A549 (cell line): ENCODE results near the gene OXNAD1. TPM values are rescaled to one million over a fixed set of nuclear protein-coding genes. Genes with fewer than 3 reads are reported as not detected.

Source experiments
- ATAC-seq, 2 experiments: fragments of 200-7000 bp in 1 of 2; fragments of >200 bp in 1 of 2; cut with Nextera tagmentation in 1 of 2; cut with Tn5 transposase in 1 of 2; 3 replicates each; pipeline versions ENCODE4 v1.8.0 to v1.9.1; 2018 to 2020; ENCODE audit warnings: mild to moderate bottlenecking in 1 of 2, moderate library complexity in 1 of 2
- CTCF ChIA-PET: fragments of 300-600 bp; sonication (Branson Sonifier 250); formaldehyde crosslinking; extraction: SDS; loops from one replicate; lab custom pipeline; 2021; ENCODE audit warnings: antibody characterized with exemption, inconsistent platforms; lab: Yijun Ruan, JAX
- POLR2A ChIA-PET: fragments of 350-600 bp; formaldehyde crosslinking; extraction: SDS; loops from one replicate; lab custom pipeline; 2021; ENCODE audit warnings: antibody characterized with exemption, inconsistent platforms; lab: Yijun Ruan, JAX
- DNase-seq, 2 experiments: peaks; one replicate each; pipeline versions ENCODE4 v3.0.0 to v3.0.0-alpha.2; 2011 to 2016; ENCODE audit warnings: low read depth in 1 of 2, low spot score in 1 of 2
- FAIRE-seq: peaks from 2 replicates; lab custom pipeline; 2011; peaks lifted over from hg19 to GRCh38; lab: Jason Lieb, UNC
- H3K27ac ChIP-seq, 2 experiments: fragments of >200 bp; sonication (Bioruptor Twin); formaldehyde crosslinking; 3 replicates each; pipeline ENCODE4 v1.5.1; 2016 to 2017
- H3K4me1 ChIP-seq: fragments of >200 bp; sonication (Bioruptor Twin); formaldehyde crosslinking; 3 replicates; pipeline ENCODE4 v1.6.1; 2016
- H3K4me2 ChIP-seq: fragments of >200 bp; sonication (Bioruptor Twin); formaldehyde crosslinking; 3 replicates; pipeline ENCODE4 v1.6.1; 2016
- H3K4me3 ChIP-seq: fragments of >200 bp; sonication (Bioruptor Twin); formaldehyde crosslinking; 3 replicates; pipeline ENCODE4 v1.5.1; 2016
- H3K9me3 ChIP-seq: fragments of >200 bp; sonication (Bioruptor Twin); formaldehyde crosslinking; 3 replicates; pipeline ENCODE4 v1.6.1; 2016
- CEBPB ChIP-seq, 2 experiments: fragments of >200 bp in 1 of 2; sonication (Bioruptor Twin) in 1 of 2; formaldehyde crosslinking in 1 of 2; IDR thresholded peaks; 2 replicates each; pipeline ENCODE4 v1.6.1; 2012 to 2016
- CHD4 ChIP-seq: fragments of 200-600 bp; sonication (generic); IDR thresholded peaks from 2 replicates; pipeline ENCODE4 v1.6.1; 2016; ENCODE audit warnings: antibody characterized with exemption, mild to moderate bottlenecking, borderline replicate concordance
- EHMT2 ChIP-seq: fragments of 200-600 bp; sonication (generic); IDR thresholded peaks from 2 replicates; pipeline ENCODE4 v1.6.1; 2016; ENCODE audit warnings: antibody characterized with exemption, low read depth, mild to moderate bottlenecking, moderate library complexity
- ESRRA ChIP-seq: fragments of 150-350 bp; IDR thresholded peaks from 2 replicates; pipeline ENCODE4 v1.6.1; 2014; ENCODE audit warnings: mild to moderate bottlenecking, low read length, borderline replicate concordance
- FOSB ChIP-seq: fragments of 250-450 bp; sonication (Bioruptor Pico); IDR thresholded peaks from 2 replicates; pipeline ENCODE4 v1.5.0; 2020; ENCODE audit warnings: mild to moderate bottlenecking, moderate library complexity
- FOSL2 ChIP-seq, 2 experiments: fragments of 450-650 bp in 1 of 2; fragments of >200 bp in 1 of 2; sonication (Bioruptor Twin) in 1 of 2; formaldehyde crosslinking; IDR thresholded peaks; 2 replicates each; pipeline versions ENCODE4 v1.5.0 to v1.6.1; 2016 to 2020; ENCODE audit warnings: mild to moderate bottlenecking in 1 of 2, moderate library complexity in 1 of 2
- GATA3 ChIP-seq: IDR thresholded peaks from 2 replicates; pipeline ENCODE4 v1.6.1; 2012; ENCODE audit warnings: borderline replicate concordance
- HOXB13 ChIP-seq: fragments of 250-450 bp; sonication (Bioruptor Pico); IDR thresholded peaks from 2 replicates; pipeline ENCODE4 v1.5.0; 2020; ENCODE audit warnings: low read depth, mild to moderate bottlenecking, moderate library complexity
- JUNB ChIP-seq: fragments of >200 bp; sonication (Bioruptor Twin); formaldehyde crosslinking; IDR thresholded peaks from 2 replicates; pipeline ENCODE4 v1.6.1; 2016
- MAFK ChIP-seq: fragments of 450-650 bp; IDR thresholded peaks from 2 replicates; pipeline ENCODE4 v1.6.1; 2014; ENCODE audit not compliant: partially characterized antibody
- MYC ChIP-seq: IDR thresholded peaks from 2 replicates; pipeline ENCODE4 v1.6.1; 2012; ENCODE audit warnings: mild to moderate bottlenecking, inconsistent platforms, low read length, improper control_type of control experiment, borderline replicate concordance
- PHF8 ChIP-seq: fragments of 200-600 bp; sonication (generic); IDR thresholded peaks from 2 replicates; pipeline ENCODE4 v1.6.1; 2016; ENCODE audit warnings: low read depth, mild to moderate bottlenecking, antibody characterized with exemption, moderate library complexity, borderline replicate concordance
- POLR2A ChIP-seq: IDR thresholded peaks from 2 replicates; pipeline ENCODE4 v1.6.1; 2012; ENCODE audit warnings: mild to moderate bottlenecking, low read length
- POLR2AphosphoS2 ChIP-seq: conservative IDR thresholded peaks from 2 replicates; pipeline ENCODE4 v1.6.1; 2012; ENCODE audit warnings: low read length, improper control_type of control experiment, inconsistent platforms
- RAD21 ChIP-seq, 2 experiments: fragments of >200 bp in 1 of 2; sonication (Bioruptor Twin) in 1 of 2; formaldehyde crosslinking in 1 of 2; IDR thresholded peaks in 1 of 2; conservative IDR thresholded peaks in 1 of 2; 2 replicates in 1 of 2; 3 replicates in 1 of 2; pipeline ENCODE4 v1.6.1; 2012 to 2018; ENCODE audit warnings: inconsistent platforms in 1 of 2
- RCOR1 ChIP-seq: fragments of 150-350 bp; IDR thresholded peaks from 2 replicates; pipeline ENCODE4 v1.6.1; 2014; ENCODE audit warnings: antibody characterized with exemption, low read length, low read depth
- RFX5 ChIP-seq: fragments of 450-650 bp; IDR thresholded peaks from 2 replicates; pipeline ENCODE4 v1.7.1; 2014; ENCODE audit warnings: antibody characterized with exemption, mild to moderate bottlenecking, moderate library complexity
- SREBF2 ChIP-seq: fragments of 450-650 bp; IDR thresholded peaks from 2 replicates; pipeline ENCODE4 v1.6.1; 2014; ENCODE audit warnings: mild to moderate bottlenecking, moderate library complexity
- TFCP2L1 ChIP-seq: fragments of 250-450 bp; sonication (Bioruptor Pico); IDR thresholded peaks from 2 replicates; pipeline ENCODE4 v1.5.0; 2021; ENCODE audit warnings: mild to moderate bottlenecking
- ZC3H11A ChIP-seq: fragments of 450-650 bp; IDR thresholded peaks from 2 replicates; pipeline ENCODE4 v1.6.1; 2014; ENCODE audit warnings: antibody characterized with exemption, mild to moderate bottlenecking
- ZFP36 ChIP-seq: fragments of 450-650 bp; IDR thresholded peaks from 2 replicates; pipeline ENCODE4 v1.6.1; 2014; ENCODE audit warnings: borderline replicate concordance; ENCODE audit not compliant: partially characterized antibody
- WGBS: methylation state at CpG from one replicate; pipeline ENCODE4 v1.1.6; 2017; ENCODE audit errors: missing lambda C conversion rate; 5-methylcytosine and 5-hydroxymethylcytosine counted together
- polyA plus RNA-seq, 4 experiments: library from polyadenylated mRNA; depleted of rRNA in 3 of 4; stranded (reverse); fragments of >200 nt; fragmentation: RNase III in 1 of 4; extraction: RNeasy Plus Mini Kit Qiagen cat#74134 plus additional on column Dnase treatment in 1 of 4; gene quantifications; 2 replicates in 3 of 4; 3 replicates in 1 of 4; pipeline ENCODE4 v1.2.3, GENCODE V29; 2011 to 2017
- TF ChIP-seq, protein P1 (sequence below): fragments of 250-450 bp; sonication (Bioruptor Pico); IDR thresholded peaks from 2 replicates; pipeline ENCODE4 v1.5.0; 2020; ENCODE audit warnings: low read depth, mild to moderate bottlenecking, moderate library complexity
- TF ChIP-seq, protein P2 (sequence below): fragments of 150-350 bp; IDR thresholded peaks from 2 replicates; pipeline ENCODE4 v1.6.1; 2014; ENCODE audit warnings: low read depth, mild to moderate bottlenecking, low read length
- TF ChIP-seq, protein P3 (sequence below): fragments of >200 bp; sonication (Bioruptor Twin); formaldehyde crosslinking; IDR thresholded peaks from 3 replicates; pipeline ENCODE4 v1.6.1; 2016
- TF ChIP-seq, protein P4 (sequence below): IDR thresholded peaks from 2 replicates; pipeline ENCODE4 v1.6.1; 2012; ENCODE audit warnings: low read depth, borderline replicate concordance
- TF ChIP-seq, protein P5 (sequence below): fragments of 250-450 bp; sonication (Bioruptor Pico); IDR thresholded peaks from 2 replicates; pipeline ENCODE4 v1.5.0; 2021; ENCODE audit warnings: mild to moderate bottlenecking, moderate library complexity, borderline replicate concordance

The OXNAD1 gene
- polyA plus RNA-seq, 2 of the 4 experiments (the other 2 are of a cell fraction) = 8.8 to 25.9 TPM

DNA sequence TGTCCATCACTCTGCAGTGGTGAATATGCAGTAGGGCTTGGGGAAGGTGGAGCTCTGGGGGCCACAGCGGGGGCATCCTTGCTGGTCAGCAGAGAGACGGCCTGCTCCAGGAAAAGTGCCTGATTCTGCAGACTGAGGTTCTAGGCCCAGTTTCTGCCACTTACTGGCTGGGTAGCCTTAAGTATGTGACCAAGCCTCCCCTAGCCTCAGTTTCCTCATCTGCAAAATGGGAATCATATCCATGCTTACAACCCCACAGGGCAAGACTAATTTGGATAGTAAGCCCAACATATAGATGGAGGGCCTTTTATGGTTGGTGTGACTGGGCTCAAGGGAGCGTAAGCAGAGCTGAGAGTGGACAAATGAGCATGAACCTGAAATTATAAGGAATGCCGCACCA, 60.8 kb downstream of the OXNAD1 start (continued):
- no peak for TF ChIP-seq TFCP2L1 (CRISPR knock-in tag)
- TF ChIP-seq, protein P1, sequence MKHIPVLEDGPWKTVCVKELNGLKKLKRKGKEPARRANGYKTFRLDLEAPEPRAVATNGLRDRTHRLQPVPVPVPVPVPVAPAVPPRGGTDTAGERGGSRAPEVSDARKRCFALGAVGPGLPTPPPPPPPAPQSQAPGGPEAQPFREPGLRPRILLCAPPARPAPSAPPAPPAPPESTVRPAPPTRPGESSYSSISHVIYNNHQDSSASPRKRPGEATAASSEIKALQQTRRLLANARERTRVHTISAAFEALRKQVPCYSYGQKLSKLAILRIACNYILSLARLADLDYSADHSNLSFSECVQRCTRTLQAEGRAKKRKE (CRISPR knock-in tag) = no peak
- no peak for TF ChIP-seq PHF8
- TF ChIP-seq FOSL2 (IDR thresholded peaks at IDR 0.05) = no peak
- TF ChIP-seq FOSL2 (CRISPR knock-in tag; IDR thresholded peaks at IDR 0.05) = no peak
- TF ChIP-seq ESRRA = no peak
- no peak for TF ChIP-seq MAFK
- TF ChIP-seq, protein P2, sequence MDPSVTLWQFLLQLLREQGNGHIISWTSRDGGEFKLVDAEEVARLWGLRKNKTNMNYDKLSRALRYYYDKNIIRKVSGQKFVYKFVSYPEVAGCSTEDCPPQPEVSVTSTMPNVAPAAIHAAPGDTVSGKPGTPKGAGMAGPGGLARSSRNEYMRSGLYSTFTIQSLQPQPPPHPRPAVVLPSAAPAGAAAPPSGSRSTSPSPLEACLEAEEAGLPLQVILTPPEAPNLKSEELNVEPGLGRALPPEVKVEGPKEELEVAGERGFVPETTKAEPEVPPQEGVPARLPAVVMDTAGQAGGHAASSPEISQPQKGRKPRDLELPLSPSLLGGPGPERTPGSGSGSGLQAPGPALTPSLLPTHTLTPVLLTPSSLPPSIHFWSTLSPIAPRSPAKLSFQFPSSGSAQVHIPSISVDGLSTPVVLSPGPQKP = no peak
- no peak for TF ChIP-seq RCOR1
- no peak for TF ChIP-seq MYC

DNA sequence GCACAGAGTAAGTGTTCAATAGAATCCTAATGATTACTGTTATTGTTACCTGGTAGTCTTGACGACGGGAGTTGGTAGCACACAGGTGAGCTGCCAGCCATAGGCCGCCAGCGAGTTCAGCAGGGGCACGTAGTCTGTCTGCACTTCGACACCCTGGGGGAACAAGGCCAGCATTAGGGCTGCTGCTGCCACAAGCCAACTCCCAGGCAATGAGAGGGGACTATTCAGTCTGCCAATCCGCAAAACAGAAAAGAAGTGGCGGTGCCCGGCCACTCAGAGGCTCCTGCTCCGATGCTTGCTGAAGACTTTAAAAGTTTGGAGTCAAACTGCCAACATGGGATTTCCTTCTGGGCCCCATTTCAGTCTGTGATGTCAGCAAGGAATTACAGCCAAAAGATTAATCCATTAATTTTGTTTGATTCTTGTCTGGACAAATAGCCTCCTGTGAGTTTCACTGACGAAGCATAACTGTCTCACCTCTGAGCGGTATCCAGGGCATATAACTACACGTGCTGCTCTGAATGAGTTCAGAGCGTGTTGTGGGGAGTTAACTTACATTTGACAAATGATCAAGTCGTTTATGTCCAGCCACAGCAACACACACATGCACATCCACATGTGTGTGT, 61.8 kb downstream of the OXNAD1 start:
- DNase-seq (no peak), ATAC-seq (no peak), FAIRE-seq (no peak)
- Histone ChIP-seq H3K27ac (no peak overlapping the region), H3K4me2 (no peak overlapping the region), H3K4me3 (no peak overlapping the region), H3K4me1 (no peaks in the 10 kb centered on the region), H3K9me3 (peaks cover 11% of the 10 kb centered on the region)
- WGBS = 93% methylated on average over 15 of the region's 15 CpGs
- ChIA-PET POLR2A (no interaction called here), CTCF (interaction anchor here (0.9 kb wide), 1 partner anchor 59 kb away, joined by 3 read pairs; no protein-coding TSS in a partner anchor)
- TF ChIP-seq JUNB (no peak), GATA3 (no peak), ZFP36 (no peak), FOSB (CRISPR knock-in tag) (no peak), EHMT2 (no peak), POLR2A (no peak), RFX5 (no peak), ESRRA (no peak)
- TF ChIP-seq, protein P2 = no peak

DNA sequence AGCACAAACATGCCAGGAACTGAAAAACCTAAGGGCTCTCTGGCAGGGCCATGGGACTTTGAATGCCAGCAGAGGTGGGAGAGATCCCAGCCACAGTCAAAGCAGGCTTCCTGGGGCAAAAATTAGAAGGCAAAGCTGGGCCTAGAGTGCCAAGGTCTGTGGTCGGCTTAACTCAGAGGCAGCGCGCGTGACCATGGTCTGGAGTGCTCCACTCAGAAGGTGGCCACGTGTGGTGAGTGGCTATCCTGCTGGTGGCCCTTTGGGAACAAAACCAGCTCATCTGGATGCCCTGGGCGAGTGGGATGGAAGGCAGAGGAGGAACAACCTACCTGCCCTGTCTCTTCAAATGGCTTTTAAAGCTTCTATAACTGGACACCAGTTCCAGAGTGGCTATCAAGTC, 63.1 kb downstream of the OXNAD1 start:
- FAIRE-seq (no peak), DNase-seq (no peak), ATAC-seq (no peak)
- H3K4me1 ChIP-seq = no peaks in the 10 kb centered on the region
- POLR2A ChIA-PET = no interaction called here
- peaks cover 12% of the 10 kb centered on the region for H3K9me3 ChIP-seq
- H3K4me3 ChIP-seq = no peak overlapping the region
- WGBS = 96% methylated on average over 6 of the region's 6 CpGs
- no peak overlapping the region for H3K4me2 ChIP-seq
- CTCF ChIA-PET = interaction anchor here (0.9 to 1.3 kb wide), 3 partner anchors 8 to 222 kb away, joined by 3 read pairs; no protein-coding TSS in a partner anchor
- H3K27ac ChIP-seq = no peak overlapping the region
- TF ChIP-seq ZC3H11A (no peak), TFCP2L1 (CRISPR knock-in tag) (no peak), SREBF2 (no peak), GATA3 (no peak), RFX5 (no peak), POLR2AphosphoS2 (no peak), CHD4 (no peak), HOXB13 (CRISPR knock-in tag) (no peak), FOSL2 (IDR thresholded peaks at IDR 0.05) (no peak), FOSL2 (CRISPR knock-in tag; IDR thresholded peaks at IDR 0.05) (no peak), CEBPB (IDR thresholded peaks at IDR 0.05) (no peak), RAD21 (conservative IDR thresholded peaks at IDR 0.05 in 1 of 2, IDR thresholded peaks at IDR 0.05 in 1 of 2) (no peak)
- TF ChIP-seq, protein P3, sequence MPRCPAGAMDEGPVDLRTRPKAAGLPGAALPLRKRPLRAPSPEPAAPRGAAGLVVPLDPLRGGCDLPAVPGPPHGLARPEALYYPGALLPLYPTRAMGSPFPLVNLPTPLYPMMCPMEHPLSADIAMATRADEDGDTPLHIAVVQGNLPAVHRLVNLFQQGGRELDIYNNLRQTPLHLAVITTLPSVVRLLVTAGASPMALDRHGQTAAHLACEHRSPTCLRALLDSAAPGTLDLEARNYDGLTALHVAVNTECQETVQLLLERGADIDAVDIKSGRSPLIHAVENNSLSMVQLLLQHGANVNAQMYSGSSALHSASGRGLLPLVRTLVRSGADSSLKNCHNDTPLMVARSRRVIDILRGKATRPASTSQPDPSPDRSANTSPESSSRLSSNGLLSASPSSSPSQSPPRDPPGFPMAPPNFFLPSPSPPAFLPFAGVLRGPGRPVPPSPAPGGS = no peak
- TF ChIP-seq, protein P1 (CRISPR knock-in tag) = no peak
- TF ChIP-seq, protein P4, sequence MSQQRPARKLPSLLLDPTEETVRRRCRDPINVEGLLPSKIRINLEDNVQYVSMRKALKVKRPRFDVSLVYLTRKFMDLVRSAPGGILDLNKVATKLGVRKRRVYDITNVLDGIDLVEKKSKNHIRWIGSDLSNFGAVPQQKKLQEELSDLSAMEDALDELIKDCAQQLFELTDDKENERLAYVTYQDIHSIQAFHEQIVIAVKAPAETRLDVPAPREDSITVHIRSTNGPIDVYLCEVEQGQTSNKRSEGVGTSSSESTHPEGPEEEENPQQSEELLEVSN = no peak
- TF ChIP-seq, protein P5, sequence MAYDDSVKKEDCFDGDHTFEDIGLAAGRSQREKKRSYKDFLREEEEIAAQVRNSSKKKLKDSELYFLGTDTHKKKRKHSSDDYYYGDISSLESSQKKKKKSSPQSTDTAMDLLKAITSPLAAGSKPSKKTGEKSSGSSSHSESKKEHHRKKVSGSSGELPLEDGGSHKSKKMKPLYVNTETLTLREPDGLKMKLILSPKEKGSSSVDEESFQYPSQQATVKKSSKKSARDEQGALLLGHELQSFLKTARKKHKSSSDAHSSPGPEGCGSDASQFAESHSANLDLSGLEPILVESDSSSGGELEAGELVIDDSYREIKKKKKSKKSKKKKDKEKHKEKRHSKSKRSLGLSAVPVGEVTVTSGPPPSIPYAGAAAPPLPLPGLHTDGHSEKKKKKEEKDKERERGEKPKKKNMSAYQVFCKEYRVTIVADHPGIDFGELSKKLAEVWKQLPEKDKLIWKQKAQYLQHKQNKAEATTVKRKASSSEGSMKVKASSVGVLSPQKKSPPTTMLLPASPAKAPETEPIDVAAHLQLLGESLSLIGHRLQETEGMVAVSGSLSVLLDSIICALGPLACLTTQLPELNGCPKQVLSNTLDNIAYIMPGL (CRISPR knock-in tag) = no peak
